Measurements from ENCODE around the gene STK32B. TPM values are rescaled to one million over a fixed set of nuclear protein-coding genes. Genes with fewer than 3 reads are reported as not detected.

The STK32B gene
- total and polyA plus RNA-seq, 9 of the 15 experiments (the other 6 are each of a cell fraction or from before 2014, with no cell fraction given) = 0.03 to 0.20 (median 0.07) TPM; not detected in 2

DNA sequence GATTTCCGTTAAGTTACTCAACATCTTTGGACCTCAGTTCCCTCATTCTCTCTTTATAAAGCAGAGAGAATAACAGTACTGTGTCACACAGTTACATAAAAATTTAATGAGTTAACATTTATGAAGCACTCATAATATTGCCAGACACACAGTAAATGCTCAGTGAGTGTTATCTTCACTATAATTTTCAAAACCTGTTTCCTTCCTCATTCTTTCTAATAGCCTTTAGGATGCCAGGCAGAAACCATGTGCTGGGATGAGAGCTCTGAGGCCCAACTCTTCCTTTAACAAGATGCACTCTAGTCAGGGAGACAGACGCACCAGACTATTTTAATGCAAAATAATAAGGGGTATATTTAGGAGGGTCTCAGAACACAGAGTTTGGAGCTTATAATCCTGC lies 208.2 kb downstream of the STK32B start:
- no peak for DNase-seq (ENCODE audit: extremely low read depth in 1 of 4, low spot score in 3 of 4)
- Histone ChIP-seq H4K20me1 (replicated peaks; ENCODE audit: control insufficient read depth, insufficient read depth, low read length) (no peaks in the 10 kb centered on the region), H3K36me3 (ENCODE audit: control insufficient read depth, insufficient read depth, low read length) (no peaks in the 10 kb centered on the region), H3K9ac (ENCODE audit: insufficient read depth in 1 of 2, low read depth in 2 of 2, low read length in 2 of 2) (no peak overlapping the region), H2AFZ (ENCODE audit: low read depth, low read length) (no peak overlapping the region), H3K4me3 (no peak overlapping the region), H3K9me1 (ENCODE audit: control insufficient read depth, insufficient read depth, low read length) (no peaks in the 10 kb centered on the region), H3K9me3 (replicated peaks; ENCODE audit: control insufficient read depth, insufficient read depth, low read depth, low read length) (no peaks in the 10 kb centered on the region), H3K4me1 (replicated peaks in 1 of 2; ENCODE audit: control insufficient read depth in 2 of 2, insufficient read depth in 2 of 2, low read length in 2 of 2) (no peaks in the 10 kb centered on the region), H3K79me2 (ENCODE audit: control insufficient read depth, insufficient read depth, low read length) (no peaks in the 10 kb centered on the region), H3K27me3 (ENCODE audit: control insufficient read depth in 2 of 2, insufficient read depth in 2 of 2, low read length in 2 of 2) (no peaks in the 10 kb centered on the region; a peak in 1 of 5 replicates), H3K27ac (ENCODE audit: extremely low read depth, low read depth, low read length) (no peak overlapping the region), H3K4me2 (ENCODE audit: insufficient read depth, low read length) (no peak overlapping the region)
- ChIA-PET POLR2A (interaction anchor here (0.7 kb wide), 1 partner anchor 530 kb away, joined by 4 read pairs; no protein-coding TSS in a partner anchor), CTCF (ENCODE audit: low intra/inter-chr PET ratio) (no interaction called here)
- WGBS (ENCODE audit: insufficient coverage, low coverage, missing lambda C conversion rate) = 4% methylated on average over 2 of the region's 2 CpGs
- intact Hi-C loops (cut with micrococcal nuclease) (no loop called here), in situ Hi-C loops (cut with MboI) (no loop called here)
- ATAC-seq = no peak
- FAIRE-seq = no peak
- no peak for TF ChIP-seq RBFOX2 (IDR thresholded peaks at IDR 0.05; ENCODE audit: low read depth, low read length)
- BruUV-seq (replicated peaks) = no TSS peak

DNA sequence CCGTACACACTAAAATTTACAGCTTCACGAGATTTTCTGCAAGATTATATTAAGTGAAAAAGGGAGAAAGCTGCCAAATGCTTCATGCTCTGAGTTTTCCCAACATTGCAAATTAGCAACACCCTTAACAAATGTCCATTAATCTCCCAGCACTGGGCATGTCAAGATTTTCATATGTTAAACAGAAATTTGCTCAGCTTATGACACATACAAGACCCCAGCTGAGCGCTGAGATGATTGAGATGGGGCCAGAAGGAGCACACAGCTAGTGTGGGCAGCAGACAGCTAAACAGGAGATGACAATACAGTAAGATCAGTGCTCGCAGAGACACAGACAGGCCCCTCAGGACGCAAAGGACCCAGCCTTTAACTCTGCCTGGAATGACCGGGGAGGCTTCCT lies 208.8 kb downstream of the STK32B start:
- DNase-seq (ENCODE audit: extremely low read depth in 1 of 4, low spot score in 3 of 4) = no peak
- no peak overlapping the region for H3K27ac ChIP-seq (ENCODE audit: extremely low read depth, low read depth, low read length)
- H3K79me2 ChIP-seq (ENCODE audit: control insufficient read depth, insufficient read depth, low read length) = no peaks in the 10 kb centered on the region
- H2AFZ ChIP-seq (ENCODE audit: low read depth, low read length) = no peak overlapping the region
- 2% methylated on average over 6 of the region's 6 CpGs for WGBS (ENCODE audit: insufficient coverage, low coverage, missing lambda C conversion rate)
- no peaks in the 10 kb centered on the region for H3K9me1 ChIP-seq (ENCODE audit: control insufficient read depth, insufficient read depth, low read length)
- H3K36me3 ChIP-seq (ENCODE audit: control insufficient read depth, insufficient read depth, low read length) = no peaks in the 10 kb centered on the region
- H3K4me3 ChIP-seq = no peak overlapping the region
- no peak for ATAC-seq
- H3K9me3 ChIP-seq (replicated peaks; ENCODE audit: control insufficient read depth, insufficient read depth, low read depth, low read length) = no peaks in the 10 kb centered on the region
- intact Hi-C loops (cut with micrococcal nuclease) (no loop called here), in situ Hi-C loops (cut with MboI) (no loop called here)
- FAIRE-seq = no peak
- H3K27me3 ChIP-seq (ENCODE audit: control insufficient read depth in 2 of 2, insufficient read depth in 2 of 2, low read length in 2 of 2) = no peaks in the 10 kb centered on the region; a peak in 1 of 5 replicates
- ChIA-PET CTCF (ENCODE audit: low intra/inter-chr PET ratio) (no interaction called here), POLR2A (interaction anchor here (0.7 kb wide), 1 partner anchor 531 kb away, joined by 4 read pairs; no protein-coding TSS in a partner anchor)
- BruUV-seq (replicated peaks) = no TSS peak
- no peaks in the 10 kb centered on the region for H3K4me1 ChIP-seq (replicated peaks in 1 of 2; ENCODE audit: control insufficient read depth in 2 of 2, insufficient read depth in 2 of 2, low read length in 2 of 2)
- H3K9ac ChIP-seq (ENCODE audit: insufficient read depth in 1 of 2, low read depth in 2 of 2, low read length in 2 of 2) = no peak overlapping the region
- no peaks in the 10 kb centered on the region for H4K20me1 ChIP-seq (replicated peaks; ENCODE audit: control insufficient read depth, insufficient read depth, low read length)
- H3K4me2 ChIP-seq (ENCODE audit: insufficient read depth, low read length) = no peak overlapping the region
- TF ChIP-seq SMAD3 (CRISPR knock-in tag; conservative IDR thresholded peaks at IDR 0.05) (no peak), SREBF1 (IDR thresholded peaks at IDR 0.05; ENCODE audit: borderline replicate concordance, low read depth, low read length) (no peak), DNMT1 (IDR thresholded peaks at IDR 0.05) (no peak), NFE2L1 (tag; IDR thresholded peaks at IDR 0.05; ENCODE audit: borderline replicate concordance, low read depth) (no peak), CBX8 (IDR thresholded peaks at IDR 0.05; ENCODE audit: borderline replicate concordance, extremely low read depth, low read depth, low read length, poor library complexity, severe bottlenecking) (no peak), GATAD2B (IDR thresholded peaks at IDR 0.05; ENCODE audit: borderline replicate concordance) (no peak), ZSCAN29 (IDR thresholded peaks at IDR 0.05) (no peak), EWSR1 (IDR thresholded peaks at IDR 0.05; ENCODE audit: borderline replicate concordance, low read depth, partially characterized antibody) (no peak), CBFB (CRISPR knock-in tag; IDR thresholded peaks at IDR 0.05) (no peak), BRD9 (IDR thresholded peaks at IDR 0.05; ENCODE audit: low read depth, partially characterized antibody) (no peak), ZZZ3 (IDR thresholded peaks at IDR 0.05) (no peak)
- TF ChIP-seq, protein P1, sequence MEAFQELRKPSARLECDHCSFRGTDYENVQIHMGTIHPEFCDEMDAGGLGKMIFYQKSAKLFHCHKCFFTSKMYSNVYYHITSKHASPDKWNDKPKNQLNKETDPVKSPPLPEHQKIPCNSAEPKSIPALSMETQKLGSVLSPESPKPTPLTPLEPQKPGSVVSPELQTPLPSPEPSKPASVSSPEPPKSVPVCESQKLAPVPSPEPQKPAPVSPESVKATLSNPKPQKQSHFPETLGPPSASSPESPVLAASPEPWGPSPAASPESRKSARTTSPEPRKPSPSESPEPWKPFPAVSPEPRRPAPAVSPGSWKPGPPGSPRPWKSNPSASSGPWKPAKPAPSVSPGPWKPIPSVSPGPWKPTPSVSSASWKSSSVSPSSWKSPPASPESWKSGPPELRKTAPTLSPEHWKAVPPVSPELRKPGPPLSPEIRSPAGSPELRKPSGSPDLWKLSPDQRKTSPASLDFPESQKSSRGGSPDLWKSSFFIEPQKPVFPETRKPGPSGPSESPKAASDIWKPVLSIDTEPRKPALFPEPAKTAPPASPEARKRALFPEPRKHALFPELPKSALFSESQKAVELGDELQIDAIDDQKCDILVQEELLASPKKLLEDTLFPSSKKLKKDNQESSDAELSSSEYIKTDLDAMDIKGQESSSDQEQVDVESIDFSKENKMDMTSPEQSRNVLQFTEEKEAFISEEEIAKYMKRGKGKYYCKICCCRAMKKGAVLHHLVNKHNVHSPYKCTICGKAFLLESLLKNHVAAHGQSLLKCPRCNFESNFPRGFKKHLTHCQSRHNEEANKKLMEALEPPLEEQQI (IDR thresholded peaks at IDR 0.05) = no peak
- TF ChIP-seq, protein P2, sequence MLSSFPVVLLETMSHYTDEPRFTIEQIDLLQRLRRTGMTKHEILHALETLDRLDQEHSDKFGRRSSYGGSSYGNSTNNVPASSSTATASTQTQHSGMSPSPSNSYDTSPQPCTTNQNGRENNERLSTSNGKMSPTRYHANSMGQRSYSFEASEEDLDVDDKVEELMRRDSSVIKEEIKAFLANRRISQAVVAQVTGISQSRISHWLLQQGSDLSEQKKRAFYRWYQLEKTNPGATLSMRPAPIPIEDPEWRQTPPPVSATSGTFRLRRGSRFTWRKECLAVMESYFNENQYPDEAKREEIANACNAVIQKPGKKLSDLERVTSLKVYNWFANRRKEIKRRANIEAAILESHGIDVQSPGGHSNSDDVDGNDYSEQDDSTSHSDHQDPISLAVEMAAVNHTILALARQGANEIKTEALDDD (IDR thresholded peaks at IDR 0.05) = no peak
